K562 (cell line): Measurements from ENCODE around the gene VPS13D. TPM values are rescaled to one million over a fixed set of nuclear protein-coding genes. Genes with fewer than 3 reads are reported as not detected.

Experiments
- ATAC-seq: fragments of 200-7000 bp; cut with Tn5 transposase; 3 replicates; pipeline ENCODE4 v1.9.1; 2020; ENCODE audit warnings: moderate library complexity
- BruUV-seq: library from RNA; stranded (reverse); fragments of 400-500 nt; replicated peaks from 2 replicates; lab custom pipeline; 2021; lab: Mats Ljungman, UMichigan
- CTCF ChIA-PET: fragments of 300-600 bp; formaldehyde crosslinking; extraction: SDS; loops from one replicate; lab custom pipeline; 2021; ENCODE audit warnings: low intra/inter-chr PET ratio; lab: Yijun Ruan, JAX
- POLR2A ChIA-PET: fragments of 300-600, 350-650 bp; sonication (Branson Sonifier 250); formaldehyde crosslinking; extraction: SDS; loops from one replicate; lab custom pipeline; 2021; ENCODE audit warnings: antibody characterized with exemption, inconsistent platforms; lab: Yijun Ruan, JAX
- DNase-seq, 4 experiments: peaks; one replicate each; pipeline versions ENCODE4 v3.0.0 to v3.0.0-alpha.2; 2011 to 2018; ENCODE audit warnings: low spot score in 3 of 4, mixed read lengths in 3 of 4; ENCODE audit errors: extremely low read depth in 1 of 4
- FAIRE-seq: peaks from 2 replicates; lab custom pipeline; 2011; peaks lifted over from hg19 to GRCh38; lab: Jason Lieb, UNC
- H2AFZ ChIP-seq: 2 replicates; pipeline ENCODE4 v1.6.0; 2011; ENCODE audit warnings: low read depth, low read length, control low read depth, inconsistent platforms
- H3K27ac ChIP-seq: fragments of 200-600 bp; 3 replicates; pipeline ENCODE4 v1.8.0; 2011; ENCODE audit warnings: low read depth, mild to moderate bottlenecking, control low read depth, inconsistent platforms, low read length, moderate library complexity, mixed read lengths; ENCODE audit errors: extremely low read depth
- H3K27me3 ChIP-seq, 2 experiments: fragments of 300-600 bp in 1 of 2; 2 replicates in 1 of 2; 3 replicates in 1 of 2; pipeline versions ENCODE4 v1.6.0 to v1.8.0; 2011; ENCODE audit warnings: inconsistent platforms in 2 of 2, low read length in 2 of 2, mild to moderate bottlenecking in 1 of 2, mixed read lengths in 1 of 2, moderate library complexity in 1 of 2; ENCODE audit not compliant: control insufficient read depth in 2 of 2, insufficient read depth in 2 of 2
- H3K36me3 ChIP-seq: fragments of 300-600 bp; 3 replicates; pipeline ENCODE4 v1.8.0; 2011; ENCODE audit warnings: mild to moderate bottlenecking, low read length, inconsistent platforms; ENCODE audit not compliant: control insufficient read depth, insufficient read depth
- H3K4me1 ChIP-seq, 2 experiments: fragments of 200-600 bp in 1 of 2; replicated peaks in 1 of 2; 2 replicates in 1 of 2; 3 replicates in 1 of 2; pipeline versions ENCODE4 v1.5.1 to v1.8.0; 2011; ENCODE audit warnings: inconsistent platforms in 2 of 2, low read length in 2 of 2, mild to moderate bottlenecking in 1 of 2, mixed read lengths in 1 of 2, moderate library complexity in 1 of 2; ENCODE audit not compliant: control insufficient read depth in 2 of 2, insufficient read depth in 2 of 2
- H3K4me2 ChIP-seq: 2 replicates; pipeline ENCODE4 v1.6.1; 2011; ENCODE audit warnings: low read length, control low read depth, inconsistent platforms, mixed read lengths; ENCODE audit not compliant: insufficient read depth
- H3K4me3 ChIP-seq: fragments of 200-600 bp; sonication (generic), shearing (Covaris generic); 2 replicates; pipeline ENCODE4 v1.5.1; 2016; ENCODE audit warnings: control low read depth, inconsistent platforms
- H3K79me2 ChIP-seq: fragments of 200-600 bp; 3 replicates; pipeline ENCODE4 v1.8.0; 2011; ENCODE audit warnings: low read length, inconsistent platforms; ENCODE audit not compliant: control insufficient read depth, insufficient read depth
- H3K9ac ChIP-seq, 2 experiments: 2 replicates each; pipeline versions ENCODE4 v1.6.0 to v1.6.1; 2011; ENCODE audit warnings: low read depth in 2 of 2, low read length in 2 of 2, control low read depth in 1 of 2, inconsistent platforms in 1 of 2, mild to moderate bottlenecking in 1 of 2, mixed read lengths in 1 of 2; ENCODE audit not compliant: insufficient read depth in 1 of 2
- H3K9me1 ChIP-seq: one replicate; pipeline ENCODE4 v1.6.0; 2011; ENCODE audit warnings: inconsistent platforms, mild to moderate bottlenecking, low read length, moderate library complexity; ENCODE audit not compliant: control insufficient read depth, insufficient read depth
- H3K9me3 ChIP-seq: replicated peaks from 2 replicates; pipeline ENCODE4 v1.5.1; 2011; ENCODE audit warnings: low read depth, low read length, inconsistent platforms; ENCODE audit not compliant: control insufficient read depth, insufficient read depth
- H4K20me1 ChIP-seq: replicated peaks from 2 replicates; pipeline ENCODE4 v1.6.1; 2011; ENCODE audit warnings: low read length, inconsistent platforms, mixed read lengths; ENCODE audit not compliant: control insufficient read depth, insufficient read depth
- GTF2A2 ChIP-seq: IDR thresholded peaks from 2 replicates; pipeline ENCODE4 v1.6.1; 2016; ENCODE audit warnings: mild to moderate bottlenecking, missing genetic modification characterization, missing compliant biosample characterization
- HOXB6 ChIP-seq: fragments of 250-450 bp; sonication (Bioruptor Pico); IDR thresholded peaks from 2 replicates; pipeline ENCODE4 v1.5.1; 2022; ENCODE audit warnings: mild to moderate bottlenecking, borderline replicate concordance
- SPI1 ChIP-seq: IDR thresholded peaks from 2 replicates; pipeline ENCODE4 v1.6.1; 2011; ENCODE audit warnings: low read depth, low read length, control low read depth, borderline replicate concordance
- TAF9B ChIP-seq: fragments of 450-650 bp; IDR thresholded peaks from 2 replicates; pipeline ENCODE4 v1.6.1; 2018; ENCODE audit warnings: mild to moderate bottlenecking; ENCODE audit not compliant: partially characterized antibody
- TAL1 ChIP-seq: fragments of 450-650 bp; IDR thresholded peaks from 2 replicates; pipeline ENCODE4 v1.6.1; 2016; ENCODE audit warnings: mild to moderate bottlenecking
- ZNF707 ChIP-seq: fragments of 250-450 bp; sonication (Bioruptor Pico); conservative IDR thresholded peaks from 2 replicates; pipeline ENCODE4 v1.8.0; 2022; ENCODE audit warnings: inconsistent platforms, mild to moderate bottlenecking, moderate library complexity
- ZNF77 ChIP-seq: fragments of 250-450 bp; sonication (Bioruptor Pico); IDR thresholded peaks from 2 replicates; pipeline ENCODE4 v1.5.0; 2020
- WGBS: fragments of 100-300 bp; shearing (Covaris generic); methylation state at CpG from one replicate; pipeline ENCODE4 v1.1.6; 2016; ENCODE audit warnings: low coverage, mixed read lengths; ENCODE audit not compliant: insufficient coverage; ENCODE audit errors: missing lambda C conversion rate; 5-methylcytosine and 5-hydroxymethylcytosine counted together
- in situ Hi-C: fragments of 300-500 bp; cut with MboI; formaldehyde crosslinking; loops from 4 replicates; pipeline ENCODE4 v1.15.0; 2018; ENCODE audit warnings: inconsistent platforms, mixed read lengths
- intact Hi-C: fragments of 100-400 bp; cut with micrococcal nuclease; formaldehyde crosslinking; loops from 2 replicates; pipeline ENCODE4 v1.14.2; 2022
- polyA plus RNA-seq, 8 experiments: library from polyadenylated mRNA; depleted of rRNA in 4 of 8; stranded (reverse) in 5 of 8; unstranded in 3 of 8; fragments of >200 nt; fragmentation: Nextera tagmentation in 2 of 8; fragmentation: Illumina TruSeq in 1 of 8; extraction: Ambion mirVana in 2 of 8; extraction: Trizol in 1 of 8; gene quantifications; 2 replicates each; pipeline versions ENCODE4 v1.2.1 to v1.2.3, GENCODE V29; 2011 to 2014; ENCODE audit warnings: inconsistent platforms in 1 of 8, missing spikeins in 1 of 8
- total RNA-seq, 7 experiments: library from RNA; depleted of rRNA in 6 of 7; stranded (reverse); fragments of >200 nt in 6 of 7; fragmentation: Illumina TruSeq in 2 of 7; extraction: Trizol in 2 of 7; gene quantifications; 2 replicates each; pipeline versions ENCODE4 v1.2.1 to v1.2.3, GENCODE V29; 2011 to 2021; ENCODE audit warnings: low replicate concordance in 1 of 7
- TF ChIP-seq, protein P1 (sequence below), 2 experiments: fragments of 450-650 bp; IDR thresholded peaks; 2 replicates each; pipeline ENCODE4 v1.6.1; 2016; ENCODE audit warnings: mild to moderate bottlenecking in 2 of 2, borderline replicate concordance in 1 of 2, low read depth in 1 of 2, moderate library complexity in 1 of 2
- TF ChIP-seq, protein P2 (sequence below): sonication (generic); formaldehyde crosslinking; IDR thresholded peaks from 2 replicates; pipeline ENCODE4 v1.8.0; 2022; ENCODE audit warnings: mild to moderate bottlenecking, missing genetic modification reagents, borderline replicate concordance
- TF ChIP-seq, protein P3 (sequence below): fragments of 450-650 bp; formaldehyde crosslinking; IDR thresholded peaks from 2 replicates; pipeline ENCODE4 v1.4.0; 2022; ENCODE audit warnings: missing genetic modification characterization

VPS13D gene
- total and polyA plus RNA-seq, 9 of the 15 experiments (the other 6 are each of a cell fraction or from before 2014, with no cell fraction given), result 6.1 to 51.5 (median 38.5) TPM

DNA sequence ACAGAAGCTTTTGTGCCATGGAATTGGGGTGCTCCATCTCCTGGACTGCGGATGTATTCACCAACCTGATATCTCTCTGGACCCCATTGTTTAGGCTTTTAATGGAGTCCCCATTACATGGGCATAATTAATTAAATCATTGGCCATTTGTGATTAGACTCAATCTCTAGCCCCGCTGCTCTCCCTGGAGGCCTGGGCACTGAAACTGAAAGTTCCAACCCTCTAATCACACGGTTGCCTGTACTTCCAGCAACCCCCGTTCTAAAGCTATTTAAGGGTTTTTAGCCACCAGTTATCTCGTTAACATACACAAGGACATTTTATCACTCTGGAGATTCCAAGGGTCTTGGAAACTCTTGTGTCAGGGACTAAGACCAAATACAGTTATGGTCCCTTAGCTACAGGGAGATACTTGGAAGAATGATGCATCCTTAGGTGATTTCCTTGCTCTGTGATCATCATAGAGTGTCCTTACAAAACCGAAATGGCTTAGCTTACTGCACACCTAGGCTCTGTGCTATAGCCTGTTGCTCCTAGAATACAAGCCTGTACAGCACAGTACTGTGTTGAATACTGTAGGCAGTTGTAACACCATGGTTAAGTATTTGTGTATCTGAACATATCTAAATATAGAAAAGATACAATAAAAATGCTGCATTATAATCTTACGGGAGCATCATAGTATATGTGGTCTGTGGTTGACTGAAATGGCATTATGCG, 71.8 kb downstream of the VPS13D start:
- POLR2A ChIA-PET, result interaction anchor here (0.6 to 2.3 kb wide), 5 partner anchors 8 to 333 kb away, joined by 3 to 8 read pairs (median 3); no protein-coding TSS in a partner anchor
- in situ Hi-C loops, result loop anchor here (25.0 kb wide), 1 partner anchor 311 kb away; the partner anchor contains the start of gene DHRS3
- peaks cover 79% of the 10 kb centered on the region for H3K36me3 ChIP-seq
- TF ChIP-seq, protein P1, sequence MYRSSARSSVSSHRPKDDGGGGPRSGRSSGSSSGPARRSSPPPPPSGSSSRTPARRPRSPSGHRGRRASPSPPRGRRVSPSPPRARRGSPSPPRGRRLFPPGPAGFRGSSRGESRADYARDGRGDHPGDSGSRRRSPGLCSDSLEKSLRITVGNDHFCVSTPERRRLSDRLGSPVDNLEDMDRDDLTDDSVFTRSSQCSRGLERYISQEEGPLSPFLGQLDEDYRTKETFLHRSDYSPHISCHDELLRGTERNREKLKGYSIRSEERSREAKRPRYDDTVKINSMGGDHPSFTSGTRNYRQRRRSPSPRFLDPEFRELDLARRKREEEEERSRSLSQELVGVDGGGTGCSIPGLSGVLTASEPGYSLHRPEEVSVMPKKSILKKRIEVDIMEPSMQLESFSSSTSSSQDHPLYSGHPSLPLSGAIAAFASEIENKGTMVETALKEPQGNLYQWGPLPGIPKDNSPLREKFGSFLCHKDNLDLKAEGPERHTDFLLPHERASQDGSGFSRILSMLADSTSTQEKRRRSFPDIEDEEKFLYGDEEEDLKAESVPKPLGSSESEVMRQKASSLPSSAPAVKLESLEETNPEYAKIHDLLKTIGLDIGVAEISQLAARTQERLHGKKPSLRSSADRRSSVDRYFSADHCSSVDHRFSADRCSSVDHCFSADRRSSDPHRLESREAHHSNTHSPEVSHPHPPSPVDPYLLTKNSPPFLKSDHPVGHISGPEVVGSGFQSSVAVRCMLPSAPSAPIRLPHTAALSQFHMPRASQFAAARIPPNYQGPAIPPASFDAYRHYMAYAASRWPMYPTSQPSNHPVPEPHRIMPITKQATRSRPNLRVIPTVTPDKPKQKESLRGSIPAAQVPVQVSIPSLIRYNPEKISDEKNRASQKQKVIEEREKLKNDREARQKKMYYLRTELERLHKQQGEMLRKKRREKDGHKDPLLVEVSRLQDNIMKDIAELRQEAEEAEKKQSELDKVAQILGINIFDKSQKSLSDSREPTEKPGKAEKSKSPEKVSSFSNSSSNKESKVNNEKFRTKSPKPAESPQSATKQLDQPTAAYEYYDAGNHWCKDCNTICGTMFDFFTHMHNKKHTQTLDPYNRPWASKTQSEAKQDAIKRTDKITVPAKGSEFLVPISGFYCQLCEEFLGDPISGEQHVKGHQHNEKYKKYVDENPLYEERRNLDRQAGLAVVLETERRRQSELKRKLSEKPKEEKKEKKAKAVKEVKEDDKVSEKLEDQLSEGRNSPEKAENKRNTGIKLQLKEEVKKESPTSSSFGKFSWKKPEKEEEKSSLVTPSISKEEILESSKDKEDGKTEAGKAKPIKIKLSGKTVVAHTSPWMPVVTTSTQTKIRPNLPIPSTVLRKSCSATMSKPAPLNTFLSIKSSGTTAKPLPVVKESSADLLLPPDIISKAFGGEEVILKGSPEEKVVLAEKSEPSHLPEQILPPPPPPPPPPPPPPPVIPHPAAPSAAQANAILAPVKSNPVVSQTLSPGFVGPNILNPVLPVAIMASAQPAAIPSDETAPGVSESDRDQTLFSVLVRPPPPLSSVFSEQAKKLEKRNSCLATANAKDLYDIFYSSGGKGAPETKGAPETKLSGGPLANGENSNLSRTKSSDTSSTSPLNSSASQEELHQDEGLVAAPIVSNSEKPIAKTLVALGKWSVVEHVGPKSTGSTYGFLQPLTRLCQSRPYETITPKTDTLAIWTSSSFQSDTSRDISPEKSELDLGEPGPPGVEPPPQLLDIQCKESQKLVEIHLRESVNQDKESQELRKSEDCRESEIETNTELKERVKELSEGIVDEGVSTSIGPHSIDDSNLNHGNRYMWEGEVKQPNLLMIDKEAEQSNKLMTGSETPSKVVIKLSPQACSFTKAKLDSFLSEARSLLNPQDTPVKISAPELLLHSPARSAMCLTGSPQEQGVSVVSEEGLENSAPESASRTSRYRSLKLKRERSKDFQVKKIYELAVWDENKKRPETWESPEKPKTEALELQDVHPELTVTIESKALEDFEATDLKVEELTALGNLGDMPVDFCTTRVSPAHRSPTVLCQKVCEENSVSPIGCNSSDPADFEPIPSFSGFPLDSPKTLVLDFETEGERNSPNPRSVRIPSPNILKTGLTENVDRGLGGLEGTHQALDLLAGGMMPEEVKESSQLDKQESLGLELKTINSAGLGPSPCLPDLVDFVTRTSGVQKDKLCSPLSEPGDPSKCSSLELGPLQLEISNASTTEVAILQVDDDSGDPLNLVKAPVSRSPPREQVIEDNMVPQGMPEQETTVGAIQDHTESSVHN (IDR thresholded peaks at IDR 0.05; ENCODE audit: borderline replicate concordance in 1 of 2, low read depth in 1 of 2), result no peak
- TF ChIP-seq TAF9B (no peak), ZNF707 (CRISPR knock-in tag) (no peak), HOXB6 (no peak), TAL1 (no peak), GTF2A2 (tag) (no peak), ZNF77 (no peak), SPI1 (no peak)
- TF ChIP-seq, protein P2, sequence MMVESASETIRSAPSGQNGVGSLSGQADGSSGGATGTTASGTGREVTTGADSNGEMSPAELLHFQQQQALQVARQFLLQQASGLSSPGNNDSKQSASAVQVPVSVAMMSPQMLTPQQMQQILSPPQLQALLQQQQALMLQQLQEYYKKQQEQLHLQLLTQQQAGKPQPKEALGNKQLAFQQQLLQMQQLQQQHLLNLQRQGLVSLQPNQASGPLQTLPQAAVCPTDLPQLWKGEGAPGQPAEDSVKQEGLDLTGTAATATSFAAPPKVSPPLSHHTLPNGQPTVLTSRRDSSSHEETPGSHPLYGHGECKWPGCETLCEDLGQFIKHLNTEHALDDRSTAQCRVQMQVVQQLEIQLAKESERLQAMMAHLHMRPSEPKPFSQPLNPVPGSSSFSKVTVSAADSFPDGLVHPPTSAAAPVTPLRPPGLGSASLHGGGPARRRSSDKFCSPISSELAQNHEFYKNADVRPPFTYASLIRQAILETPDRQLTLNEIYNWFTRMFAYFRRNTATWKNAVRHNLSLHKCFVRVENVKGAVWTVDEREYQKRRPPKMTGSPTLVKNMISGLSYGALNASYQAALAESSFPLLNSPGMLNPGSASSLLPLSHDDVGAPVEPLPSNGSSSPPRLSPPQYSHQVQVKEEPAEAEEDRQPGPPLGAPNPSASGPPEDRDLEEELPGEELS, result no peak
- TF ChIP-seq, protein P3, sequence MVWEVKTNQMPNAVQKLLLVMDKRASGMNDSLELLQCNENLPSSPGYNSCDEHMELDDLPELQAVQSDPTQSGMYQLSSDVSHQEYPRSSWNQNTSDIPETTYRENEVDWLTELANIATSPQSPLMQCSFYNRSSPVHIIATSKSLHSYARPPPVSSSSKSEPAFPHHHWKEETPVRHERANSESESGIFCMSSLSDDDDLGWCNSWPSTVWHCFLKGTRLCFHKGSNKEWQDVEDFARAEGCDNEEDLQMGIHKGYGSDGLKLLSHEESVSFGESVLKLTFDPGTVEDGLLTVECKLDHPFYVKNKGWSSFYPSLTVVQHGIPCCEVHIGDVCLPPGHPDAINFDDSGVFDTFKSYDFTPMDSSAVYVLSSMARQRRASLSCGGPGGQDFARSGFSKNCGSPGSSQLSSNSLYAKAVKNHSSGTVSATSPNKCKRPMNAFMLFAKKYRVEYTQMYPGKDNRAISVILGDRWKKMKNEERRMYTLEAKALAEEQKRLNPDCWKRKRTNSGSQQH, result no peak

More for the DNA sequence above, 71.8 kb downstream of the VPS13D start:
- Histone ChIP-seq H3K27ac (no peak overlapping the region), H4K20me1 (no peaks in the 10 kb centered on the region), H3K4me2 (no peak overlapping the region), H3K9me1 (no peaks in the 10 kb centered on the region), H2AFZ (no peak overlapping the region), H3K9ac (no peak overlapping the region), H3K4me3 (no peak overlapping the region), H3K27me3 (no peaks in the 10 kb centered on the region), H3K79me2 (no peaks in the 10 kb centered on the region), H3K9me3 (no peaks in the 10 kb centered on the region), H3K4me1 (no peaks in the 10 kb centered on the region)
- ATAC-seq, result no peak
- no TSS peak for BruUV-seq
- FAIRE-seq, result no peak
- CTCF ChIA-PET, result no interaction called here
- WGBS, result 84% methylated on average over 8 of the region's 8 CpGs
- intact Hi-C loops, result no loop called here
- no peak for DNase-seq
